Parathyroid adenoma (tissue), 2 donors: ENCODE results near the gene MPC1L.
"Not testable (repeated sequence)": the region's sequence is repeated elsewhere in the genome, so short reads cannot be mapped to it uniquely, and the experiment has no call there.

Experiments
- H2AFZ ChIP-seq: fragments of 300-600 bp; sonication (generic); one replicate; pipeline ENCODE4 v1.7.0; 2017; ENCODE audit warnings: antibody characterized with exemption, mild to moderate bottlenecking
- H3K27ac ChIP-seq: fragments of 300-600 bp; sonication (generic); one replicate; pipeline ENCODE4 v1.7.0; 2017
- H3K27me3 ChIP-seq: fragments of 300-600 bp; sonication (generic); one replicate; pipeline ENCODE4 v1.7.0; 2017; ENCODE audit warnings: low read length; ENCODE audit not compliant: control insufficient read depth, insufficient read depth
- H3K36me3 ChIP-seq: fragments of 300-600 bp; sonication (generic); one replicate; pipeline ENCODE4 v1.7.0; 2017; ENCODE audit warnings: low read length; ENCODE audit not compliant: control insufficient read depth, insufficient read depth
- H3K4me1 ChIP-seq: fragments of 300-600 bp; sonication (generic); one replicate; pipeline ENCODE4 v1.7.0; 2017; ENCODE audit warnings: control low read depth
- H3K4me2 ChIP-seq: fragments of 300-600 bp; sonication (generic); one replicate; pipeline ENCODE4 v1.7.0; 2017; ENCODE audit warnings: low read length
- H3K4me3 ChIP-seq: fragments of 300-600 bp; sonication (generic); one replicate; pipeline ENCODE4 v1.7.0; 2017; ENCODE audit warnings: low read depth, low read length
- H3K79me2 ChIP-seq: fragments of 300-600 bp; sonication (generic); one replicate; pipeline ENCODE4 v1.7.0; 2017; ENCODE audit warnings: control low read depth
- H3K9ac ChIP-seq: fragments of 300-600 bp; sonication (generic); one replicate; pipeline ENCODE4 v1.7.0; 2017; ENCODE audit warnings: mild to moderate bottlenecking
- H3K9me3 ChIP-seq: fragments of 300-600 bp; sonication (generic); one replicate; pipeline ENCODE4 v1.7.0; 2017; ENCODE audit warnings: low read length; ENCODE audit not compliant: control insufficient read depth
- TF ChIP-seq, protein P1 (sequence below): fragments of 300-600 bp; sonication (generic); IDR thresholded peaks from one replicate; pipeline ENCODE4 v1.7.0; 2017; ENCODE audit warnings: antibody characterized with exemption, mild to moderate bottlenecking
- donor health status: primary hyperparathyroidism.

The MPC1L gene

GRCh38 chrX:40582811-40583210, 40.4 kb upstream of the MPC1L start:
- H3K4me2 ChIP-seq: peak overlapping the region; percentile 72
- peaks cover 21% of the 10 kb centered on the region for H3K4me1 ChIP-seq
- TF ChIP-seq, protein P1, sequence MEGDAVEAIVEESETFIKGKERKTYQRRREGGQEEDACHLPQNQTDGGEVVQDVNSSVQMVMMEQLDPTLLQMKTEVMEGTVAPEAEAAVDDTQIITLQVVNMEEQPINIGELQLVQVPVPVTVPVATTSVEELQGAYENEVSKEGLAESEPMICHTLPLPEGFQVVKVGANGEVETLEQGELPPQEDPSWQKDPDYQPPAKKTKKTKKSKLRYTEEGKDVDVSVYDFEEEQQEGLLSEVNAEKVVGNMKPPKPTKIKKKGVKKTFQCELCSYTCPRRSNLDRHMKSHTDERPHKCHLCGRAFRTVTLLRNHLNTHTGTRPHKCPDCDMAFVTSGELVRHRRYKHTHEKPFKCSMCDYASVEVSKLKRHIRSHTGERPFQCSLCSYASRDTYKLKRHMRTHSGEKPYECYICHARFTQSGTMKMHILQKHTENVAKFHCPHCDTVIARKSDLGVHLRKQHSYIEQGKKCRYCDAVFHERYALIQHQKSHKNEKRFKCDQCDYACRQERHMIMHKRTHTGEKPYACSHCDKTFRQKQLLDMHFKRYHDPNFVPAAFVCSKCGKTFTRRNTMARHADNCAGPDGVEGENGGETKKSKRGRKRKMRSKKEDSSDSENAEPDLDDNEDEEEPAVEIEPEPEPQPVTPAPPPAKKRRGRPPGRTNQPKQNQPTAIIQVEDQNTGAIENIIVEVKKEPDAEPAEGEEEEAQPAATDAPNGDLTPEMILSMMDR: no peak
- H3K4me3 ChIP-seq: peak overlapping the region; percentile 91
- no peak overlapping the region for H2AFZ ChIP-seq
- no peaks in the 10 kb centered on the region for H3K36me3 ChIP-seq
- peaks cover 46% of the 10 kb centered on the region for H3K79me2 ChIP-seq
- no peaks in the 10 kb centered on the region for H3K27me3 ChIP-seq
- peak overlapping the region; percentile 99 for H3K27ac ChIP-seq
- H3K9ac ChIP-seq: peak overlapping the region; percentile 19
- H3K9me3 ChIP-seq: no peaks in the 10 kb centered on the region

GRCh38 chrX:40587623-40588022, 35.6 kb upstream of the MPC1L start:
- not testable (repeated sequence) for H3K27me3 ChIP-seq, H2AFZ ChIP-seq, H3K9ac ChIP-seq, H3K36me3 ChIP-seq, H3K9me3 ChIP-seq, H3K4me3 ChIP-seq, H3K4me2 ChIP-seq
- H3K4me1 ChIP-seq: peaks cover 16% of the 10 kb centered on the region
- H3K79me2 ChIP-seq: peaks cover 38% of the 10 kb centered on the region
- peak overlapping the region; percentile 37 for H3K27ac ChIP-seq

DNA sequence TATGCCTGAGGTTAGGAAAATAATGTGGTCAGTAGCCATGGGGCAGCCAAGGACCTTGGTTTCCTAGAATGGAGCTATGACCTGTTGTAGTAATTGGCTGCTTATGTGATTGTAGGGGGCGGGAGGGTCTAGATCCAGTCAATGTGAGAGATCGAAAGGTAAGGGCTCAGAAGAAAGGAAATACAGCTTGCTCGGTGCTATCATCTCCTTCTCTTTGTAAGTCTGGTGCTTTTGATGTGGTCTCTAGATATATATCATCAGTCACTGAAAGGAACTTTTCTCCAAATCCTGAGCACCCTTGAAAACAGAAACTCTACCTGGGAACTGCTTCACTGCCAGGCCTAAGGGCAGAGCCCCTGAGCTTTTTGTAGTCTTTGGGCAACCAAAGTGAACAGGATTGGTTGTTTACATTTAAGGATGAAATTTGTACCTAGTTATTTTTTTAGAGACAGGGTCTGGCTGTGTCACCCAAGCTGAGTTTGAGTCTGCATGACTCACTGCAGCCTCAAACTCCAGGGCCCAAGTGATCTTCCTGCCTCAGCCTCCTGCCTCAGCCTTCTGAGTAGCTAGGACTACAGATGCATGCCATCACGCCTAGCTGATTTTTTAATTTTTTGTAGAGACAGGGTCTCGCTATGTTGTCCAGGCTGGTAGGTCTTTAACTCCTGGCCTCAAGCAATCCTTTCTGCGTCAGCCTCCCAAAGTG, 33.5 kb upstream of the MPC1L start:
- Histone ChIP-seq H3K27ac (peak overlapping the region; percentile 29), H3K79me2 (peaks cover 20% of the 10 kb centered on the region)
- H3K4me1 ChIP-seq, H3K9ac ChIP-seq, H3K36me3 ChIP-seq, H3K4me3 ChIP-seq, H3K4me2 ChIP-seq, H3K9me3 ChIP-seq, H2AFZ ChIP-seq, H3K27me3 ChIP-seq: not testable (repeated sequence)

DNA sequence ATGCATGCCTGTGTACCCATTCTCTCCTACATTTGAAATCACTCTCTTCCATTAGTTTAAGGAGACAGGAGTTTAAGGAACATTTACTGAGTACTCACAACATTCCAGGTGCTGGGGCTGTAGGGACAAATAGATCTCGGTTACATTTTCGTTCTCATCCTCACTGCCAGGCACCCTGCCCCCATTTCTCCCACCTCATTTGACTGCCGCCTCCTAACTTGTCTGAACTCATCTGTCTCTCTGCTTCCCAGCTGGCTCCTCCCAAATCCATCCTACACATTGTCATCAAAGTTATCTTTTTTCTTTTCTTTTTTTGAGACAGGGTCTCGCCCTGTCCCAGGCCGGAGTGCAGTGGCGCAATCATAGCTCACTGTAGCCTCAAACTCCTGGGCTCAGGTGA, 19.8 kb upstream of the MPC1L start:
- no peaks in the 10 kb centered on the region for H3K36me3 ChIP-seq
- TF ChIP-seq, protein P1: no peak
- no peak overlapping the region for H3K4me2 ChIP-seq
- H3K27ac ChIP-seq: no peak overlapping the region
- H3K4me3 ChIP-seq: no peak overlapping the region
- H3K9ac ChIP-seq: no peak overlapping the region
- no peak overlapping the region for H2AFZ ChIP-seq
- H3K79me2 ChIP-seq: no peaks in the 10 kb centered on the region
- H3K9me3 ChIP-seq: no peaks in the 10 kb centered on the region
- no peaks in the 10 kb centered on the region for H3K27me3 ChIP-seq
- H3K4me1 ChIP-seq: no peaks in the 10 kb centered on the region

GRCh38 chrX:40607381-40607780, 15.8 kb upstream of the MPC1L start:
- Histone ChIP-seq H3K79me2 (no peaks in the 10 kb centered on the region), H3K4me1 (no peaks in the 10 kb centered on the region), H3K4me2 (no peak overlapping the region)

More at GRCh38 chrX:40607381-40607780, 15.8 kb upstream of the MPC1L start:
- Histone ChIP-seq H2AFZ (no peak overlapping the region), H3K9ac (no peak overlapping the region), H3K36me3 (no peaks in the 10 kb centered on the region), H3K4me3 (no peak overlapping the region), H3K27ac (no peak overlapping the region), H3K27me3 (no peaks in the 10 kb centered on the region), H3K9me3 (no peaks in the 10 kb centered on the region)
- TF ChIP-seq, protein P1: no peak
